ENCODE measurements around the gene FXYD6. TPM values are rescaled to one million over a fixed set of nuclear protein-coding genes. Genes with fewer than 3 reads are reported as not detected.

Gene FXYD6
- total and polyA plus RNA-seq, 4 donors: 37.0 to 70.0 (median 43.9) TPM

DNA sequence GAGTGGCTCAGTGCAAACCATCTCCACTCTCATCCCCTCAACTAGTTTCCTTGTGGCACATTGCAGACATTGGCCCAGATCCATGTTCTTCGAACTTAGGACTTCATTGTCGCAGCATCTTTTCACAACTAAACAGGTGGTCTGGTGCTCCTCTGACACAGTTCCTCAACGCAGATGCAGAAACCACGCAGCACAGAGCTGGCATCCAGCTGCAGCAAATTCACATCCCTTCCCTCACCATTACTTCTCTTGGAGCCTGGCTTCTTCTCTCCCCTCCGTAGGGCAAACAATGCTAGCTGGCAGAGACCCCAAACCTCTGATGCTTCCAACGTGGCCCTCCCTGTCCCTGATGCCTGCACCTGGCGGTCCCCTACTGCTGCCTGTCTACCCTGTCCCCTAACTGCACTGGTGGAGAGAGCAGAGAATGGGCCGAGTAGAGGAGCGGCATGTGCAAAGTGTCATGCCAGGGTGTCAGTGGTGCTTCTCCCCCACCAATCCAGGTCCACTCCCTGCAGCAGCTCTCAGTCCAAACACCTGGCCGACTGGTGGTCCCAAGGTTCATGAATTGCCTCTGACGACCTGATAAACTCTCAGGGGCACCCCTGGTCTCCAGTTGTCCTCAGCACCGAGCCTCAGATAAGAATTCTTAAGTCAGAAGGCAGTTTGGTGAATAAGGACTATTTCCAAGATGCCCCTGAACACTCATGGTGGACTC, 34.6 kb upstream of the FXYD6 start:
- ATAC-seq (ENCODE audit: insufficient read depth, low FRiP score): no peak
- 81 to 85% methylated on average over 12 of the region's 12 CpGs for WGBS, 2 donors
- peak in 1 of 3 donors; percentile 2 for DNase-seq

DNA sequence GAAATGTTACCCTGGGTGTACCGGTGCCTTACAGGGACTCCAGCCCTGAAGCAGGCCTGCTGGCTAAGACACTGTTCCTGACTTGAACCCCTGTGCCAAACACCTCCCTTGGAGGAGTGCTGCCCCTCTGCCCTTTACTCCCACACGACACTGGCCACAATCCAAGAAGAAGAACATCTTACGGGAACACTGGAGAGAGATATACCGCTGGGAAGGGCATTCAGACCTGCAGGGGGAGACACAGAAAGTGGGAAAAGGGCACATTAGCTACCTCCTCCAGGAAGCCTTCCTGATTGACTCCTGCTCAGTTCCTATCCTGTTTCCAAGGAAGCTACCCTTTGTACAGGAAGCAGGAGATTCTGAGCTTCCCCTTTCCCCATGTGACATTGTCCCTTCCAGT, 34.1 kb upstream of the FXYD6 start:
- Histone ChIP-seq H3K9ac (ENCODE audit: insufficient read depth in 1 of 2, low read length in 2 of 2) (no peak overlapping the region), H3K27ac (ENCODE audit: low read depth in 1 of 2, low read length in 1 of 2) (no peak overlapping the region), H3K4me1 (ENCODE audit: control insufficient read depth in 5 of 5, insufficient read depth in 5 of 5, low read length in 5 of 5) (peaks cover 0 to 12% (median 3%) of the 10 kb centered on the region in 5 donors), H3K4me3 (no peak overlapping the region), H3K9me3 (ENCODE audit: control insufficient read depth in 4 of 4, insufficient read depth in 3 of 4, low read length in 3 of 4) (no peaks in the 10 kb centered on the region), H3K36me3 (ENCODE audit: control insufficient read depth in 4 of 4, insufficient read depth in 4 of 4, low read length in 4 of 4) (no peaks in the 10 kb centered on the region), H3K27me3 (ENCODE audit: control insufficient read depth in 3 of 3, insufficient read depth in 3 of 3, low read length in 2 of 3) (no peaks in the 10 kb centered on the region)
- no peak for ATAC-seq (ENCODE audit: insufficient read depth, low FRiP score)
- TF ChIP-seq, protein P1, sequence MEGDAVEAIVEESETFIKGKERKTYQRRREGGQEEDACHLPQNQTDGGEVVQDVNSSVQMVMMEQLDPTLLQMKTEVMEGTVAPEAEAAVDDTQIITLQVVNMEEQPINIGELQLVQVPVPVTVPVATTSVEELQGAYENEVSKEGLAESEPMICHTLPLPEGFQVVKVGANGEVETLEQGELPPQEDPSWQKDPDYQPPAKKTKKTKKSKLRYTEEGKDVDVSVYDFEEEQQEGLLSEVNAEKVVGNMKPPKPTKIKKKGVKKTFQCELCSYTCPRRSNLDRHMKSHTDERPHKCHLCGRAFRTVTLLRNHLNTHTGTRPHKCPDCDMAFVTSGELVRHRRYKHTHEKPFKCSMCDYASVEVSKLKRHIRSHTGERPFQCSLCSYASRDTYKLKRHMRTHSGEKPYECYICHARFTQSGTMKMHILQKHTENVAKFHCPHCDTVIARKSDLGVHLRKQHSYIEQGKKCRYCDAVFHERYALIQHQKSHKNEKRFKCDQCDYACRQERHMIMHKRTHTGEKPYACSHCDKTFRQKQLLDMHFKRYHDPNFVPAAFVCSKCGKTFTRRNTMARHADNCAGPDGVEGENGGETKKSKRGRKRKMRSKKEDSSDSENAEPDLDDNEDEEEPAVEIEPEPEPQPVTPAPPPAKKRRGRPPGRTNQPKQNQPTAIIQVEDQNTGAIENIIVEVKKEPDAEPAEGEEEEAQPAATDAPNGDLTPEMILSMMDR (IDR thresholded peaks at IDR 0.05; ENCODE audit: control extremely low read depth, extremely low read depth): no peak
- WGBS, 2 donors: 76 to 79% methylated on average over 4 of the region's 4 CpGs
- no peak for DNase-seq

More for the DNA sequence above, 34.6 kb upstream of the FXYD6 start:
- TF ChIP-seq, protein P1 (IDR thresholded peaks at IDR 0.05; ENCODE audit: control extremely low read depth, extremely low read depth): no peak
- Histone ChIP-seq H3K36me3 (ENCODE audit: control insufficient read depth in 4 of 4, insufficient read depth in 4 of 4, low read length in 4 of 4) (no peaks in the 10 kb centered on the region), H3K27me3 (ENCODE audit: control insufficient read depth in 3 of 3, insufficient read depth in 3 of 3, low read length in 2 of 3) (no peaks in the 10 kb centered on the region), H3K9me3 (ENCODE audit: control insufficient read depth in 4 of 4, insufficient read depth in 3 of 4, low read length in 3 of 4) (no peaks in the 10 kb centered on the region), H3K4me1 (ENCODE audit: control insufficient read depth in 5 of 5, insufficient read depth in 5 of 5, low read length in 5 of 5) (peaks cover 0 to 12% (median 3%) of the 10 kb centered on the region in 5 donors), H3K9ac (ENCODE audit: insufficient read depth in 1 of 2, low read length in 2 of 2) (no peak overlapping the region), H3K27ac (ENCODE audit: low read depth in 1 of 2, low read length in 1 of 2) (no peak overlapping the region), H3K4me3 (no peak overlapping the region)

DNA sequence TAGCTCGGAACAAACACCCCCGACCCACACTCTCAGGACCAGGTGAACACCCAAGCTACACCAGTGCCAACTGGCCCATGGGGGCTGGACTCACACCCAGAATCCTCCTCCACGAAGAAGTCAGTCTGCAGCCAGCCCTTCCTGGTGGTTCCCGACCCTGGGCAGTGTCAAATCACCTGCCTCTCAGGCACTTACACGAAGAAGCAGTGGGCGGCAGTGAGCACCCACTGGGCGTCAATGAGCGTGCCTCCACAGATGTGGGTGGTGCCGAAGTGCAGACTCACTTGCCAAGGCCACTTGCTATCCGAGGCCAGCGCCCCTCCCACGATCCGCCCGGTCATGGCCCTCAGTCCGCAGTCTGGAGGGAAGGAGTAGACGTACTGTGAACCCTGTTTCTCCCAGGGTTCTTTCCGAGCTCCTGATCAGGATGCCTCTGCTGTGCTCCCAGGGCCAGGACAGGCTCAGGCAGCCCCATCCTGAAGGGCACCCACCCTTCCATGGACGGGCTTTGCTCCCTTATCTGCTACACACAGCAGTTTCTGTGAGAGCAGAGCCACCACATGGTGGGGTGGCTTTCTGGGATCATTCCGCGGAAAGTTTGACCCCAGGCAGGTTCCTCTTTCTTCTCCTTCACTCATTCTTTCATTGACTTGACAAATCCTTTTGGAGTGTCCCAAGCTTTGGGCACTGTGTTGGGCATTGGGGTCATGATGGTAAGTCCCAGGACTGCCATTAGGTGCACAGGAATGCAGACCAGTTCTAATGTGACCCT, 33.3 kb upstream of the FXYD6 start:
- Histone ChIP-seq H3K4me1 (ENCODE audit: control insufficient read depth in 5 of 5, insufficient read depth in 5 of 5, low read length in 5 of 5) (peaks cover 0 to 9% (median 3%) of the 10 kb centered on the region in 5 donors), H3K27ac (ENCODE audit: low read depth in 1 of 2, low read length in 1 of 2) (no peak overlapping the region), H3K9me3 (ENCODE audit: control insufficient read depth in 4 of 4, insufficient read depth in 3 of 4, low read length in 3 of 4) (no peaks in the 10 kb centered on the region), H3K4me3 (no peak overlapping the region), H3K27me3 (ENCODE audit: control insufficient read depth in 3 of 3, insufficient read depth in 3 of 3, low read length in 2 of 3) (no peaks in the 10 kb centered on the region), H3K9ac (ENCODE audit: insufficient read depth in 1 of 2, low read length in 2 of 2) (no peak overlapping the region), H3K36me3 (ENCODE audit: control insufficient read depth in 4 of 4, insufficient read depth in 4 of 4, low read length in 4 of 4) (no peaks in the 10 kb centered on the region)
- ATAC-seq (ENCODE audit: insufficient read depth, low FRiP score) (no peak), DNase-seq (peak in 1 of 3 donors; percentile 9)
- 89 to 91% methylated on average over 20 of the region's 20 CpGs for WGBS, 2 donors
- TF ChIP-seq, protein P1 (IDR thresholded peaks at IDR 0.05; ENCODE audit: control extremely low read depth, extremely low read depth): no peak
